NCI-H1417 (cell line): ENCODE results near the gene HOXA6.

ENCODE experiments used
- DNase-seq, 3 experiments: peaks; one replicate each; lab custom pipeline; 2025; lab: John Stamatoyannopoulos, UW

Gene HOXA6

DNA sequence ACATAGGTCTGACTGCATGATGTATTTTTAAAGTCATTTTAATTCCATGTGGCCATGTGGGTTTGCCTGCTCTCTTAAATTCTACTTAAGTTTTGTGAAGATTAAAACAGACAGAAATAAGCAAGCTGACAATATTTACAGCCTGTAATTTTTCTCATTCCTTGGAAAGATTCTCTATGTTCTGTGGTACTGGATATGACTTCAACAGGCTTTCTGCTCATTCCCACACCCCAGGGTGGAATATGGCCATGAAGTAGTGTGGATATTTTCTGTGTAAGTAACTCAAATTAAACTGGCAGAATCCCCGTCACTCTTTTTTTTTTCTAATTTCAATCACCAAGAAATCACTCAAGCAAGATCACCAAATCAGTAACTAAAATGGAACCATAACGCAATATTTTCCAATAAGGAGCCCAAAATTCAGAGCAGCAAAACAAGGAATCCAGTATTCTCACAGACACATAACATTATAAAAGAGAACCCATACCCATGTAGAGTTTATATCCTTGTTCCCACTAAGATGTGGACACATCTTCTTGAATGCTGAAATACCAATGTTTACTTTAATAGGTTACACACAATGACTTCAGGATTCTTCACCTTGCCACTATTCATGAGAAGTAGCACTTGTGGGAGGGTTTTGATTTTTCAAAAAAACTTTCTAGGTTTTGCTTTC, 9.8 kb downstream of the HOXA6 start:
- DNase-seq = no peak

DNA sequence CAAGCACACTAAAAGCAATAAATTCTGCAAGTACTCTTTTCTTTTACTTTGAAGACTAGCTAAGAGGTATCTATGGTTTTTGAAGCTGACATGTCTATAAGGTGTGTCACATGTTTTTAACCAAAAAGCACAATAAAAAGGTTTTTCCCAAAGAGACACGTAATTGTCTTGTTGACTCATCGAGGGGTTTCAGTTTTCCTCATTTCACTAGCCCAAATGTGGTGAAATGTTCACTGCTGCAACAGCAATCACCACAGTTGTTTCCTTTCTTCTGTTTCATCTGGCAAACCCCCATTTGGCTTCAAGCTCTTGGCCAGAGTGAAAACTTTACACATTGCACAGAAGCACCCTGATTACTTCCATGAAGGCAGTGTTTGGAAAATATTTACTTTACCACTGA, 13.2 kb downstream of the HOXA6 start:
- no peak for DNase-seq

DNA sequence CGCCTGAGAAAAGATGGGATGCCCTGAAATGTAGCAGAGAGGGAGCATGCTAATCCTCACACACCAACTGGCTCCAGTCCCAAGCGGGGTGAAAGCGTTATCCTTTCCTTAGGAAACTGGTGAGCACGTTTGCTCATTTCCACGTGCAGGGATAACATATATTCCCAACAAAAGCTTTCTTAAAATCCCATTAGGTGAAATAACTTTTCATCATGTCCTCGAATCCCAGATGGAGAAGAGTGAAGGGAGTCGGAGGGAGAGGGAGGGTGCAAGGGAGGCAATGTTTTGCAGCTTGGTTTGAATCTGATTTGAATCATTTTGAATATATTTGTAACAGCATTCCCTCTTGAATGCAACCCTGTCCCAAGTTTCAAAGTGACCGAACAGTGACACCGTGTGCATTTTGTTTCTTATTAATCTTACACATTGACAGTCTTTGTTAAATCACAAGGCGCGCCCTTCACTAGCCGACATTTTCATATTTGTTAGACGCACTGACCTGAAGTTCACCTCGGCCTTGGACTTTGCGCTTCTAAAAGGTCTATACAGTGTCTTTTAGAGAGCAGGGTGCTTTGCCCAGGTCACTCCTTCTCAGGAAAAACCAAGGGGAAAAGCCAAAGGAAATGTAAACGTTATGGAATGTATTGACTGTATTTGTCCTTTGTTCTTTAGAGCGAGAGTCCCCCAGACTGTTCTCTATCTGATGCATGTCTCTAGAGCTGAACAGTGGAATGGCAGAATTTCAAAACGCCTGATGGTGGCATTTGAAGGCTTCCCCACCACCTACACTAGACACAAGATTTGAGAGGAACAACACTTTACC, 14.0 kb downstream of the HOXA6 start:
- peak in 1 of 3 experiments; percentile 34 for DNase-seq

DNA sequence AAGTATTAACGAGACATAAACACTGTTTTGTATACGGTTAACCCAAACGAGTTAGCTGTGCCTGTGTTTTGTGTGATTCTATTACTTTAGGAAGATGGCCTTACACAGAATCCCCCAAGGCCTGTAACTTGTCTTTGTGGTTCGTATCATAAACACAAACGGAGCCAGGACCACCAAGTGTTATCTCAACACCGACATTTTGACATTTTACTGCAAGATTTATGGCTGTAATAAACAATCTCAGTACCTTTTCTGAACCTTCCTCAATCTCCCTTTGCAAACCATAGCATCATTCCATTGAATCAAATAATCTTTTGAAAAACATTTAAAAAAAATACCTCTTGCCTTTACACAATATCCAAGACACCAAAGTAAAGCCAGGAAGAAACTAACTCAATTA, 14.6 kb downstream of the HOXA6 start:
- DNase-seq = peak in 1 of 3 experiments; percentile 24

DNA sequence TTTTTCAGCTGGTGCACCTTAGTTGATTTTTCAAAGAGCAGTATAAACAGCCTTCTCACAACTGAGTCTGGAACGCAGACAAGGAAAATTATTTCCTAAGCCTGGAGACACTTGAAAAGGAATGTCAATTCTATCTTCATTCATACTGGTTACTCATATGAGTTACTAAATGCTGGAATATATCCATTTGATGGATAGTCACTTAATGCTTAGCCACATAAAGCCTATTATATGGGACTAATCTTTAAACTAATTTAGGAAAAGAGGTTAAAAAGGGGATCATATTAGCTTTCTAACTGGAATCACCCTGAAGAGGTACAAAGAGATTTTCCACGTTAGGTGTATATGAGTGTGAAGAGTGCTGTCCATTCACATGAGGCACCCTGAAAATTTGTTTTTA, 15.4 kb downstream of the HOXA6 start:
- DNase-seq = peak in 1 of 3 experiments; percentile 36

- DNase-seq = no peak
Measured at GRCh38 chr7:27131390-27131819, 16.2 kb downstream of the HOXA6 start.

GRCh38 chr7:27130540-27131389, 16.8 kb downstream of the HOXA6 start, which contains the start of gene HOXA4:
HOXA4 (minus strand) TSS chr7:27130757; CDS start chr7:27130733, 24 bp downstream.
- DNase-seq = peak; percentile 71 to 93 (median 90)

DNA sequence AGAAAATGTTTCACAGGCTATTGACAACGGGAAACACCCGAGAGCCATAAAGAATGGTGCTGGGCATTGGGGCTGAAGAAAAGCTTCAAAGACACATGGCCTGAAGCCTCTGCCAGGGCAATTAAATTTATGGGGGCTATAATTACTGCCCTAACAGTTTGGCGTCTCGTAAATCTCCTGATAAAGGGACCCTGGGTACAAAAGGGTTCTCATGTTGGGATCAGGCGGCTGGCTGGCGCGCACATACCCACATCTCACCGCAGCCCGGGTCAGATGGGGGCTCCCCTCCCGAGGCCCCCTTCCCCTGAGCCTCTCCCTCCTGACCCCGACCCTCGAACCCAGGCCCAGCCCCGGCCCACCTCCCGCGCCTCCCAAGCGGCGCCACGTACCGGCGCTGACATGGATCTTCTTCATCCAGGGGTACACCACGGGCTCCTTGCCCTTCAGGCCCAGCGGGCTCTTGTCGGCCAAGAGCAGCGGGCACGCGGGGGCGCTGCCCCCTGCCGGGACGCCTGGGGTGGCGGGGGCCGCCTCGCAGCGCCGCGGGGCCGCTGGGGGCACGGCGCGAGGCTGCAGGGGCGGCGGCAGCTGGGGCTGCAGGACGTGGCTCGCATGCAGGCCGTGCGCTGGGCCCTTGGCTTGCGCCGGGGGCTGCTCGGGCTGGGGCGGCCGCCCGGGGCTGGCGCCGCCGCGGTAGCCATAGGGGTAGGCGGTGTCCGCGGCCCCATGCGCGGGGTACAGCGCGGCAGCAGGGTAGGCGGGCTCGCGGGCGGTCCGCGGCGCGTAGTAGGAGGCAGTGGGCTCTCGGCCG, 17.6 kb downstream of the HOXA6 start:
- peak; percentile 41 to 92 (median 83) for DNase-seq

- DNase-seq = no peak
Measured at GRCh38 chr7:27128776-27129728, 18.5 kb downstream of the HOXA6 start.

GRCh38 chr7:27128034-27128433, 19.5 kb downstream of the HOXA6 start:
- peak in 1 of 3 experiments; percentile 24 for DNase-seq

DNA sequence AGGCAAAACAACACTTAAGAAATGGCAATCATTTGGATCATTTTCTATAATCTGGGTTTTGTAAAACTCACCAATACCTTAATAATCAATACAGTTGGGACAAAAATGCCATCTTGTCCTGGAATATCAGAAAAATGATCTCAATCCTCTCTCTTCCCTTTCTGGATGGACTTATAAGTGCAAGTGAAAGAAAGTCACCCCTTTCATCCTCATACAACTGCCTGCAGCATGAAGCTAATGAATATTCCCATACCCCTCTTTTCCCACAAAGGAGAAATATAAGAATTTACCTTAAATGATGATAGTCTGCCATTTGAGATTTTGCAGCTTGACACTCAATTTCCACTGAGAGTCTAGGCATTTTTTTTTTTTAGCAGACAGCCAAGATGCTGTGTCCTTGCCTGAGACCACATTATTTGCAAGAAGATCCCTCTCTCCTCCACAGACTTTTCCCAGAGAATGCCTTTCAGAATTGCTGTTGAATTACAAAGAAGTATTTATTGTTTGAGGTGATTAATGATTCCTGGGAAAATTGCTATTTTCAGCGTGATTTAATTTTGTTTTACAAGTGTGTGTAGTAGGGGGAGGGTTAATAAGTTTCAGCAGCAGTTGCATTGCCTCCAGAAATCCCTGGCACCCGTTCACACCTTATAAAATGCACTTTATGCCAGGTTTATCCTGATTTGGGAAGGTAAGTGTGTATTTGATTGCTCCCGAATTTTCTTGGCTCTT, 20.8 kb downstream of the HOXA6 start:
- peak in 1 of 3 experiments; percentile 33 for DNase-seq

GRCh38 chr7:27125986-27126394, 21.6 kb downstream of the HOXA6 start:
- no peak for DNase-seq

- DNase-seq = no peak
Measured at GRCh38 chr7:27124902-27125689, 22.5 kb downstream of the HOXA6 start.

DNA sequence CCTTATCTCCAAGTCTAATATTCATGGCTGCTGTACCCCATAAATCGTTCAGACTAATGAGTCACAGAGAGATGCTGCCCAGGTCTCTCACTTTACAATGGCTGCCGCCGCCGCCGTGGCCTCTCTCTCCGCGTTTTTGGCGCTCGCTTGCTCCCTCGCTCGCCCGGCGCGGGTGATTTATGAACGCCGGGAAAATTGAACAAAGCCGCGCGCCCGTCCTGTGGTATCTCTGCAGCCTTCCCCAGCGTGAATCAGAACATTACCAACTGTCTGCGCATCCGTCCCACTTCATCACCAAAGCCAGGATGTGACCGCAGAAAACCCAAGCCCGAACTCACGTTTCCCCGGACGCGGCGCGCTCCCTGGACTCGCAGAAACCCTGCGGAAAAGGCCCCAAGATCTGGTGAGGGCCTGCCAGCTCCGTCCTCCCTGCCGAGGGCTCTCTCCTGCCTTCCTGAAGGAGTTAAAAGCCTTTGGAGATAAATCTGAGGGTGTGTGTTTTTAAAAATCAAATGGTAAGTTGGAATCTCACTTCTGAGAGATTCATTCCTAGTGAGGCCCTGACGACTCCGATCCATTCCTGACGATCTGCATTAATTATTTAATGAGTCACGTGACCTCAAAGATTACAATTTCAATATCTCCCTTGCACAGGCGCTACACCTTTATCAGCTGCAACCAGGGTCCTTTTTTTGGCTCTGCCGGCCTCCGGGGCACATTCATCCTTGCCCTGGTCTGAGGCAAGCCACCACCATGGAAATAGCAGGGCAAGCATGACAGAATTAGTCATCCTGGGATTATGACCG, 23.3 kb downstream of the HOXA6 start:
- DNase-seq = no peak

- no peak for DNase-seq
Measured at GRCh38 chr7:27123477-27124053, 24.0 kb downstream of the HOXA6 start.

DNA sequence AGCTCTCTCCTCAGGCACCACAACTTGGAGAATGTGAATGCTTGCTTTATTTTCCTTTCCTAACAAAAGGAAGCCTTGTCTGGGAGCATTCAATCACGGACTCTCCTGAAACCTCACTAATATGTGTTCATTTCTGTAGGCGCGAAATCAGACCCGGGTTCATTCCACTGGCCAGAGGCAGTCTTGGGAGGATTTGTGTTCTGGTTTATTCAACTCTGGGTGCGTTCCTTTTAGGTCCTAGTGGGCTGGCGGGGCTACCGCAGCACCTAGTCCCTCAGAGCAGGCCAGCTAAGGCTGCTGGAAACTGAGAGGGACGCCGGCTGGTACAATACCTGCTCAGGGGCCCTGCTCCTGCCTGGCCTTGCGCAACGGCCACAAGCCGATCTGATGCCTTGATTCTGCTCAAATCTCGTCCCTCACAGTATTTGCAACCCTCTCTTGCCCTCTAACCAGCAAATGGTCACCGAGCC, 24.5 kb downstream of the HOXA6 start:
- no peak for DNase-seq
